Measurements from ENCODE around the gene TUBGCP3. TPM values are rescaled to one million over a fixed set of nuclear protein-coding genes. Genes with fewer than 3 reads are reported as not detected.

The TUBGCP3 gene
- total RNA-seq, 2 donors from 2014 or later, result 31.0 to 32.9 TPM

- Histone ChIP-seq H3K36me3 (no peaks in the 10 kb centered on the region), H3K27ac (no peak overlapping the region), H3K9me3 (peaks cover 3% of the 10 kb centered on the region), H3K27me3 (replicated peaks; ENCODE audit: insufficient read depth) (no peaks in the 10 kb centered on the region), H3K4me1 (ENCODE audit: control insufficient read depth in 1 of 2, low read depth in 2 of 2) (no peaks in the 10 kb centered on the region), H3K4me3 (no peak overlapping the region)
- DNase-seq (ENCODE audit: low spot score) (no peak), ATAC-seq (ENCODE audit: insufficient number of reproducible peaks, low FRiP score, low read depth) (no peak)
- no peak for TF ChIP-seq CTCF (IDR thresholded peaks at IDR 0.05)
Measured at GRCh38 chr13:112468069-112468468, 119.9 kb downstream of the TUBGCP3 start.

GRCh38 chr13:112467236-112467635 is 120.7 kb downstream of the TUBGCP3 start:
- no peak for DNase-seq (ENCODE audit: low spot score)

GRCh38 chr13:112466132-112467058 is 121.6 kb downstream of the TUBGCP3 start:
- H3K4me3 ChIP-seq, result no peak overlapping the region
- H3K36me3 ChIP-seq, result no peaks in the 10 kb centered on the region
- no peak overlapping the region for H3K27ac ChIP-seq
- no peak for DNase-seq (ENCODE audit: low spot score)
- TF ChIP-seq CTCF (IDR thresholded peaks at IDR 0.05), result no peak
- H3K4me1 ChIP-seq (ENCODE audit: control insufficient read depth in 1 of 2, low read depth in 2 of 2), result no peaks in the 10 kb centered on the region
- H3K27me3 ChIP-seq (replicated peaks; ENCODE audit: insufficient read depth), result no peaks in the 10 kb centered on the region
- peaks cover 5% of the 10 kb centered on the region for H3K9me3 ChIP-seq
- no peak for ATAC-seq (ENCODE audit: insufficient number of reproducible peaks, low FRiP score, low read depth)

More at GRCh38 chr13:112467236-112467635, 120.7 kb downstream of the TUBGCP3 start:
- Histone ChIP-seq H3K27ac (no peak overlapping the region), H3K27me3 (replicated peaks; ENCODE audit: insufficient read depth) (no peaks in the 10 kb centered on the region), H3K9me3 (peaks cover 5% of the 10 kb centered on the region), H3K4me1 (ENCODE audit: control insufficient read depth in 1 of 2, low read depth in 2 of 2) (no peaks in the 10 kb centered on the region), H3K36me3 (no peaks in the 10 kb centered on the region), H3K4me3 (no peak overlapping the region)
- no peak for TF ChIP-seq CTCF (IDR thresholded peaks at IDR 0.05)
- ATAC-seq (ENCODE audit: insufficient number of reproducible peaks, low FRiP score, low read depth), result no peak

GRCh38 chr13:112465251-112466131 is 122.5 kb downstream of the TUBGCP3 start:
- ATAC-seq (ENCODE audit: insufficient number of reproducible peaks, low FRiP score, low read depth) (no peak), DNase-seq (ENCODE audit: low spot score) (no peak)
- H3K4me3 ChIP-seq, result no peak overlapping the region

More at GRCh38 chr13:112465251-112466131, 122.5 kb downstream of the TUBGCP3 start:
- no peak for TF ChIP-seq CTCF (IDR thresholded peaks at IDR 0.05)
- H3K27me3 ChIP-seq (replicated peaks; ENCODE audit: insufficient read depth), result no peaks in the 10 kb centered on the region
- peaks cover 3% of the 10 kb centered on the region for H3K9me3 ChIP-seq
- H3K4me1 ChIP-seq (ENCODE audit: control insufficient read depth in 1 of 2, low read depth in 2 of 2), result no peaks in the 10 kb centered on the region
- H3K27ac ChIP-seq, result no peak overlapping the region
- no peaks in the 10 kb centered on the region for H3K36me3 ChIP-seq
